ENCODE measurements around the gene ADAMTS2.

Gene ADAMTS2

GRCh38 chr5:179263391-179264052, 81.7 kb downstream of the ADAMTS2 start:
- no peak for DNase-seq

DNA sequence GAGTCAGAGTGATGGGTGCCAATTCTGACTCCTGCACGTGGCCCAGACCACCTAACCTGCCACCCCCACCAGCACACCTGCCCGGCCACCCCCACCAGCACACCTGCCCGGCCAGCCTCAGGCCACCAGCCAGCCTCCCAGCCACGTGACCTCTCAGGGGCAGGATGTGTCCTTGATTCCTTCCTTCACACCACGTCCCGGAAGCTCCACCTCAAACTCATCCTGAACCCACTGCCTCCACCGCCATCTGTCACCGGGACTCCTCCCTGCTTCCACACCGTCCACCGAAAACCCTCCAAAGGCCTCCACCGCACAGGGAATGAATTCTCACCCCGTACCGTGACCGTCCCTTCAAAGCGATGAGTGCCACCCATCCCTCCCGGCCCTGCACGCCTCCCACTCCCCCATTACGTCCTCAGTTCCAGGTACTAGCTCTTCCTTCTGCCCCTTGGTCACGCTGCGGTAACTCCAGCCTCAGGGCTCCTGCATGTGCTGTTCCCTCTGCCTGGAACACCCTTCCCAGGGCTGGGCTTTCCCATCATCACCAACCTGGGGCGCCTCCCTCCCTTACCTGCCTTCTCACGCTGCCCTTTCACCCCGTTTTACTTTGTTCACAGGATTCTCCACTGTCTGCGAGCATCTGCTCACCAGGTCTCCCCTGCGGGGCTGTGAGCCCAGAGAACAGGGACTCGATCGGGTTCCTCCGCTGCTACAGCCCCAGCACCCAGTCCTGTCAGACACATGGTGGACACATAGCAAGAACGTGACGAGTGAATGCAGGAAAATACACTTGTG, 82.9 kb downstream of the ADAMTS2 start:
- no peak for DNase-seq

DNA sequence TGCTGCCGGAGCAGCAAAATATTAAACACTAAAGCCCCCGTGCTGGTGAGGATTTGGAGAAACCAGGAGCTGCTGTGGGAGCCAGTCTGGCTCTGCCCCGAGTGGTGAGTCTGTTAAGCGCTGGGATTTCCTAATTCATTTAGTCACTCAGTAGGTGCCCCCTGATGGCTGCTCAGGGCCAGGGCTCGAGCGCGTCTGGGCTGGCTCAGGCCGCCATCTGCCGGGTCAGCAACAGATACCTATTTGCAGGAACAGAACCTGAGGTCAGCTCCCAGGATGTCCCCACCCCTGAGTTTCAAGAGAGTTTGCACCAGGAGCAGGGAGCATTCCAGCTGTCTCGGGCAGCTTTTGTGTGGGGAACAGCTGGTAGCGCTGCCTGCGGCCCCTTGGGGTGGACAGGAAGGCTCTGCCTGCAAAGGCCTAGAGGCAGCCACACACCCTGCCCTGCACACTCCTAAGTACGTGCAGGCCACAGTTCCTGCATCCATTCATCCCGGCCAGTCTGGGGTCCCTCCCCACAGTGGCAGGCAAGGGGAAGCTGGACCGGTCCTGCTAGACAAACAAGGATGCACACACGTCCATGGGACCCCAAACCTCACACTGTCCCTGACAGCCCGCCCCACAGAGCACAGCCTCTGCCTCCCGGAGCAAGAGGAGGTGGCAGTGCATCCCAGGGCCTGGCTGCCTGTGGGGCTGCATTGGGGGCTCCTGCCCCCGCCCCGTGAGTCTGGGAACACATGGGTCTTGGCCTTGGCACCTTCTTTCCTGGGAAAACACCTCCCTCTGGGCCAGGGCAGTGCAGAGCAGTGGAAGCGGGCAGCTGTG, 83.7 kb downstream of the ADAMTS2 start:
- no peak for DNase-seq

GRCh38 chr5:179260324-179261070, 84.8 kb downstream of the ADAMTS2 start:
- no peak for DNase-seq

DNA sequence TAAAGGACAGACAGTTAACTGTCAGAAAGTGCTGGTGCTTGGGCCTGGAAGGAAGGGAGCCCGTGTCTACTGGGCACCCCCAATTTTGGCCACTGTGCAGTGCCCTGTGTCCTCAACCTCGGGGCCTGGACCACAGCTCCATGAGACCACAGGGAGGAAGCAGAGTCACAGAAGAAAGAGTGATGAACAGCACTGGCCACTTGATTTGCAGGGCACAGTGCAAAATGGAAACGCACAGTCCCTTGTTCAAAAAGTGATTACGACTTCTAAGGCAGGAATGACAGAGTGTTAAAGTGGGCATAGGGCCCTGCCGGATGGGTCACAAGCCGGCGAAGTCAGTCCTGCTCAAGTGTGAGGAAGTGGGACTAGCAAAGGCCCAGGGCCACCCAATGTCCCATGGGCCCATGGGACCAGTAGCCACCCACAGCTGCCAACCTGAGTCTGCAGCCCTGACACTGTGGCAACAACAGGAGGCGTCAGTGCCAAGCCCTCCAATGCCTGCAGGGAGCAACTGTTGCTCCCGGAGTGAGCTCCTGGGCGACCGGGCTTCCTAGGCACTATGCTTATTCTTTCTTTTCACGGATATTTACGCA, 85.4 kb downstream of the ADAMTS2 start:
- no peak for DNase-seq

DNA sequence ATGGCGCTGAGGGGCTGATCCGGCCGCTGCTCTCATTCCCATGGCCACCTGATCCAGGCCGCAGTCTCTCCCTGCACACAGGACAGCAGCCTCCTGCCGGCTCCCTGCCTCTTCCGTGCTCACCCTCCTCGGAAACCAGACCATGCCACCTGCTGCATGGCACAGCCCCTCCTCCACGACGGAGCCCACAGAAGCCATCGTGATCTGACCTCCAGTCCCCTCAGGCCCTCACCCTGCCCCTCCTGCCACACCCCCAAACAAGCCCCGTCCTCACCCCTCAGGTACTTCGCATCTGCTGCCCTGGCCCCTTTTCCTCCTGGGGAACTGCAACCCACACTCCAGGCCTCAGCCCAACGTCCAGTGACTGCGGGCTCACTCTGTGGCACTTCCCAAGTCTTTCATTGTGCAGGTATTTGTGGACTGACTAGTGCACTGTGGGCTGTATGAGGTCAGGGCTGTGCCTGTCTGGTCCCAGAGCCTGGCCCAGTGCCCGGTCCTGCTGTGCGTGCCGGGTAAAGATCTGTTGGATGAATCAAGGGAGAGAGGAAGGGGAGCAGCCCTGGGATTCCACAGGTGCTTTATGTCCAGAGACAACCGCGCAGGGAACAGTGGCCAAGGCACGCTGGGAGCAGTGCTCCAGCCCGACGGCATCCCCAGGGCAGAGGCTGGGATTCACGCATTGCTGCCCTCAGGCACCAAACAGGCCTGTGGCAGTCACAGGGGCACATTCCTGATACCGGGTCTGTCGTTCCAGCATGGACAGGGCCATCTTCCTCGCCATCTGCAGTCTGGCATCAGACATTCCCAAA, 86.1 kb downstream of the ADAMTS2 start:
- DNase-seq, result no peak

DNA sequence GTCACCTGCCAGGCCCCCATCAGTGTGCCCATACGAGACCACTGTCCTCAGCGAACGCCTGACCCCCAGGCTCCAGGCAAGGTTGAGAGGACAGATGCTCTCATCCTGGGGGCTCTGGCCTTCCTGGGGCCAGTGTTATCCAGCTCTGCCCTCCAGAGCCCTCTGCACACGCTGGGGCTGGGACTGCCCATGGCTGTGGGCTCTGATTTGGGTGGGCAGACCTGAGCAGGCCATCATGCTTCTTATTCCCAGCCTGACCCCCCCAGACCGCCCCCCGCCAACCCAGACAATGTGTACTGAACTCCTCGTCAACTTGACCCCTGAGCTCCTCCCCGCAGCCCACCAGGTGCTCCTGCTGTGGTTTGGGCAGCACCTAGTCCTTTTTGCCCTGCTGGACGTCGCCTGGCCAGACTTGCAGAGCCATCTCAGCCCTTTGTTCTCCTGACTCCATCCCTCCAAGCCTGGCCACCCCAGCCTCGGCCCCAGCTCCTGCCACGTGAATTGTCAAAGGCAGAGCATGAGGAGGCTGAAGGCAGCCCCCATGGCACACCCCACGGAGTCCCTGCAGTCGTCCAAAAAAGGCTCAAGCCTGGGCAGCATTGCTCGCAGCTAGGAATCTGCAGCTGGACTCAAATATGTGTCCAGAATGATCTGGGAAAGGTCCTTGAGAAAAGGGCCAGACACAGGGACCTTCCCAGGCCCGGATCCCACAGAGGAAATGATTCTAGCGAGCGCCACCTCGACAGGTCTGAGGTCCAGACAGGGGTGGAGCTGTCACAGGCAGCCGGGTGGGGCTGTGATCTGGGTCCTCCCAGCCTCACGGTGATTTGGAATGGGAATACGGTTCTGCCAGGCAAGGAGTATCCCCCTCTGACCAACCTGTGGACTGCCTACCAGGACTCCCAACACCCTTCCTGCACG, 87.0 kb downstream of the ADAMTS2 start:
- DNase-seq, result no peak

GRCh38 chr5:179257176-179257682, 88.0 kb downstream of the ADAMTS2 start:
- DNase-seq, result no peak

DNA sequence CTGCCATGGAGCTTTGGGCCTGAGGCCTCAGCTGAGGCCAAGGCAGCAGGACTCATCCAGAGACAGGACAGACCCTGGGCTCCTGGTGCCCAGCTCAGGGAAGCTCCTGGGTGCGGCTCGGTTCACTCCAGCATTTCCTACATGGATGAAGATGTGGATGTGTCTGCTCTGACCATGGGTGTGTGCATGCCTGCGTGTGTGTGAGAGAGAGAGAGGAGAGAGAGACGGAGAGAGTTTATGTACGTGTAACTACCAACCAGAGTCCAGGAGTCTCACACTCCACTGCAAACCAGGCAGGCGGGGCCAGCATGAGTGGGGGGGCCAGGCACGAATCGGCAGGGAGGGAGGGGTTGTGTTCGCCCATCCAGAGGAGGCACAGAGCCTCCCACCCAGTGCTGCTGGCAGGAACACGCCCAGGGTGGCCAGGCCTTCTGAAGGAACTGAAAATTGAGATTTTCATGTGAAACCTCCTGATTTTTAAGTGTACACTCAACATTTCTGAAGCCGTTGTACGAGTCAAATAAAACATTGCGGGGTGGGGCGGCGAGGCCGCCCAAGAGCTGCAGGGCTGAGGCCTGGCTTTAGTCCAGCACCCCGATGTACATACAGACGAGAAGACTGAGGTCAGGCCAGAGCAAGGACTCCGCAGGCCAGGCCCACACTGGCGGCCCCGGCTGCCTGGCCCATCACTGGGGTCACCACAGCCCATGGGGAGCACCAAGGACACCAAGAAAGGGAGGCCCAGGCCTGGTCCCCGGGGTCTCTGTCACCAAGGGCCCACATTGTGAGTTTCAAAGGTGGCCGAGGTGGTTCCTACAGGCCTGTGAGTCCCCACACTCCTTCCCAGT, 88.7 kb downstream of the ADAMTS2 start:
- DNase-seq, result no peak

GRCh38 chr5:179255527-179256327, 89.5 kb downstream of the ADAMTS2 start:
- DNase-seq, result no peak

GRCh38 chr5:179254638-179255271, 90.5 kb downstream of the ADAMTS2 start:
- no peak for DNase-seq

- no peak for DNase-seq
These were observed 91.5 kb downstream of the ADAMTS2 start for GRCh38 chr5:179253730-179254129.

DNA sequence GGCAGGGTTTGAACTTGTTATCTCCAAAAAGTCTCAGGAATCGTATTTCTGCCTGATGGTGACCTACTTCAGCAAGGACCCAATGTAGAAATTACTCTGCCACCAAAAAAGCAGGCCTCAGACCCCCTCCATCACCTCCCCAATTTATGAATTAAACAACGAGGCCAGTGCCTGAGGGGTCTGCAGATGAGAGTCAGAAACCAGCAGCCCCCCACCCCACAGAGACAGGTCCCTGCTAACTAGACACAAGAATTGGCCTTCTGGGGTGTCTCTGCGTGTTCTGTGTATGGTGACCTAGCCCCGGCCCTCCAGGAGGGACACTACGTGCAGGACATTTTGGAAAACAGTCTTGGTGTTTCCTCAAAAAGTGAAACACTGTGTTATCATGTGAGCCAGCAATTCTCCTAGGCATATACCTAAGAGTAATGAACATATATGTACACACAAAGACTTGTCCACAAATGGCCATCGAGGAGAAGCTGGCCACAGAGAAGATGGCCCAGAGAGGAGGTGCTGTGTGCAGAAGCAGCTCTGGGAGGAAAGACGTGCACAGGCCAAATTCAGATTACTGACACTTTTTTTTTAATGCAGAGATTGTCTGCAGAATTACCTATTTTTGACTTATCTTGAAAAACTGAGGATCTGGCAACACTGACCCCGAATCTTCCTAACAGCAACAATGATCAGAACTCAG, 93.8 kb downstream of the ADAMTS2 start:
- DNase-seq, result no peak

GRCh38 chr5:179250561-179251225, 94.6 kb downstream of the ADAMTS2 start:
- no peak for DNase-seq

- no peak for DNase-seq
These were observed 99.0 kb downstream of the ADAMTS2 start for GRCh38 chr5:179246227-179246626.

DNA sequence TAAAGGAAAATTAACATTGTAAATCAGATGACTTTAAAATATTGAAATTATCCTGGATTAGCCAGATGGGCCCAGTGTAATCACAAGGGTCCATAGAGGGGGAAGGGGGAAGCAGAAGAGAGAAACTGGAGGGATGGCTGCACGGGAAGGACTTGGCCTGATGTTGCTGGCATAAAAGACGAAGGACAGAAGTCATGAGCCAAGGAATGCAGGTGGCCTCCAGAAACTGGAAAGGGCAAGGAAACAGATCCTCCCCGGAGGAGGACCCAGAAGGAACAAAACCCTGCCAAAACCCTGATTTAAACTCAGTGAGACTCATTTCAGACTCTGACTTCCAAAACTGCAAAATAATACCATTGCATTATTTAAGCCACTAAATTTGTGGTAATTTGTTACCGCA, 100.2 kb downstream of the ADAMTS2 start:
- no peak for DNase-seq

DNA sequence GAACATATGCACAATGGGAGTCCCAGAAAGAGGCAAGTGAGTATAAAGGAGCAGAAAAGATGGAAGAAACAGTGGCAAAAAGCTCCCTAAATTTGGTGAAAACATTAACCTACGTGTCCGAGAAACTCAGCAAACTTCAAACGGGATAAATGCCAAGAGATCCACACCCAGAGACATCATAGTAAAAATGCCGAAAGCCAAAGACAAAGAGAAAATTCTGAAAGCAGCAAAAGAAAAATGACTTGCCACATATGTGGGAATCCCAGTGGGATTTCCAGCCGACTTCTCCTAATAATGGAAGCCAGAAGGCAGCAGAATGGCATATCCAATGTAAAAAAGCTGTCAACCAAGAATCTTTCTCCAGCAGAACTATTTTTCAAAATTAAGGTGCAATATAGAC, 101.2 kb downstream of the ADAMTS2 start:
- no peak for DNase-seq

All from DMS79 treated with DMSO at 0.1 percent for 48 hours (cell line).